Breast epithelium (tissue), 4 donors: ENCODE results near the gene OSBPL2. TPM values are rescaled to one million over a fixed set of nuclear protein-coding genes. Genes with fewer than 3 reads are reported as not detected.

Experiments used
- DNase-seq, 2 donors: peaks; one replicate each; pipeline ENCODE4 v3.0.0-alpha.2; 2019; ENCODE audit warnings: low spot score in 2 of 2
- H3K27ac ChIP-seq, 2 donors: fragments of 200-600 bp; sonication (generic) in 1 of 2; one replicate each; pipeline ENCODE4 v1.5.1; 2016 to 2019; ENCODE audit warnings: mild to moderate bottlenecking in 1 of 2
- H3K27me3 ChIP-seq, 2 donors: fragments of 200-600 bp; sonication (generic) in 1 of 2; one replicate each; pipeline versions ENCODE4 v1.5.1 to v1.6.0; 2017 to 2019; ENCODE audit warnings: control low read depth in 1 of 2, mild to moderate bottlenecking in 1 of 2
- H3K36me3 ChIP-seq: fragments of 200-600 bp; one replicate; pipeline ENCODE4 v1.5.1; 2019
- H3K4me1 ChIP-seq, 2 donors: fragments of 200-600 bp; sonication (generic); one replicate each; pipeline ENCODE4 v1.5.1; 2016 to 2019; ENCODE audit warnings: control low read depth in 1 of 2
- H3K4me3 ChIP-seq, 3 donors: fragments of 200-600 bp; sonication (generic); 1 replicate in 2 of 3; 2 replicates in 1 of 3; pipeline ENCODE4 v1.5.1; 2016 to 2019; ENCODE audit warnings: mild to moderate bottlenecking in 3 of 3, moderate library complexity in 2 of 3
- H3K9me3 ChIP-seq, 2 donors: fragments of 200-600 bp; sonication (generic) in 1 of 2; one replicate each; pipeline ENCODE4 v1.5.1; 2016 to 2019; ENCODE audit warnings: control low read depth in 1 of 2
- CTCF ChIP-seq, 3 donors: fragments of 450-650 bp; IDR thresholded peaks; one replicate each; pipeline ENCODE4 v1.5.1; 2016 to 2017; ENCODE audit warnings: antibody characterized with exemption in 3 of 3, mild to moderate bottlenecking in 3 of 3, moderate library complexity in 3 of 3
- POLR2A ChIP-seq: fragments of 450-650 bp; IDR thresholded peaks from one replicate; pipeline ENCODE4 v1.6.1; 2016; ENCODE audit warnings: antibody characterized with exemption, mild to moderate bottlenecking, moderate library complexity
- POLR2AphosphoS5 ChIP-seq, 3 donors: sonication (generic); formaldehyde crosslinking; IDR thresholded peaks; one replicate each; pipeline ENCODE4 v1.6.1; 2017; ENCODE audit warnings: antibody characterized with exemption in 3 of 3
- intact Hi-C: fragments of 100-400 bp; cut with DNase I; formaldehyde crosslinking; loops from one replicate; pipeline ENCODE4 v1.15.1; 2023; ENCODE audit warnings: low total_unique reads
- total RNA-seq, 3 donors: library from RNA; depleted of rRNA; stranded (reverse); fragments of >200 nt; gene quantifications; one replicate each; pipeline ENCODE4 v1.1.0, GENCODE V29; 2016

Gene OSBPL2
- total RNA-seq, 3 donors from 2014 or later = 25.0 to 46.1 (median 38.0) TPM

- DNase-seq = no peak
- Histone ChIP-seq H3K27me3 (peaks cover 4 to 93% of the 10 kb centered on the region in 2 donors), H3K36me3 (no peaks in the 10 kb centered on the region), H3K4me1 (peaks cover 6 to 12% of the 10 kb centered on the region in 2 donors), H3K9me3 (no peaks in the 10 kb centered on the region), H3K27ac (no peak overlapping the region), H3K4me3 (peak overlapping the region in 2 of 3 donors; percentile 44 to 63)
- intact Hi-C loops = no loop called here
- TF ChIP-seq POLR2AphosphoS5 (IDR thresholded peaks at IDR 0.05) (no peak), POLR2A (no peak), CTCF (IDR thresholded peaks at IDR 0.05) (no peak)
Measured at GRCh38 chr20:62219101-62219991, 19.0 kb upstream of the OSBPL2 start.

- TF ChIP-seq POLR2A = no peak
- no peak for TF ChIP-seq CTCF (IDR thresholded peaks at IDR 0.05)
- no peak for TF ChIP-seq POLR2AphosphoS5 (IDR thresholded peaks at IDR 0.05)
- H3K4me1 ChIP-seq = peaks cover 6 to 12% of the 10 kb centered on the region in 2 donors
- H3K4me3 ChIP-seq = peak within 1 kb of the TSS in 2 of 3 donors; percentile 44 to 63
- H3K36me3 ChIP-seq = no peaks in the 10 kb centered on the region
- no peaks in the 10 kb centered on the region for H3K9me3 ChIP-seq
- H3K27ac ChIP-seq = no peak within 1 kb of the TSS
- H3K27me3 ChIP-seq = peaks cover 4 to 93% of the 10 kb centered on the region in 2 donors
- no peak for DNase-seq
- intact Hi-C loops = no loop called here
Measured at GRCh38 chr20:62219992-62220665, 18.2 kb upstream of the OSBPL2 start, which contains the start of gene HRH3. Gene HRH3, minus strand, starts transcription at chr20:62220278. Its CDS starts 308 bp downstream, at chr20:62219970.

GRCh38 chr20:62220666-62221568 lies 17.4 kb upstream of the OSBPL2 start:
- Histone ChIP-seq H3K9me3 (no peaks in the 10 kb centered on the region), H3K27ac (no peak overlapping the region), H3K36me3 (no peaks in the 10 kb centered on the region), H3K4me1 (peaks cover 6 to 12% of the 10 kb centered on the region in 2 donors), H3K27me3 (peaks cover 4 to 86% of the 10 kb centered on the region in 2 donors), H3K4me3 (peak overlapping the region in 2 of 3 donors; percentile 44 to 63)
- TF ChIP-seq POLR2A = no peak
- no peak for TF ChIP-seq POLR2AphosphoS5 (IDR thresholded peaks at IDR 0.05)
- TF ChIP-seq CTCF (IDR thresholded peaks at IDR 0.05) = no peak
- intact Hi-C loops = no loop called here
- no peak for DNase-seq

GRCh38 chr20:62222266-62222850 lies 16.0 kb upstream of the OSBPL2 start:
- Histone ChIP-seq H3K4me1 (peaks cover 6 to 12% of the 10 kb centered on the region in 2 donors), H3K4me3 (no peak overlapping the region), H3K9me3 (no peaks in the 10 kb centered on the region), H3K36me3 (no peaks in the 10 kb centered on the region), H3K27ac (no peak overlapping the region), H3K27me3 (peaks cover 3 to 84% of the 10 kb centered on the region in 2 donors)
- DNase-seq = no peak
- intact Hi-C loops = no loop called here
- TF ChIP-seq POLR2A (no peak), POLR2AphosphoS5 (IDR thresholded peaks at IDR 0.05) (no peak), CTCF (IDR thresholded peaks at IDR 0.05) (no peak)
